Measurements from ENCODE around the gene NPEPL1. TPM values are rescaled to one million over a fixed set of nuclear protein-coding genes. Genes with fewer than 3 reads are reported as not detected.

The NPEPL1 gene
- total and polyA plus RNA-seq, 10 of the 15 experiments (the other 5 are each of a cell fraction or from before 2014, with no cell fraction given), result 0.08 to 21.3 (median 10.2) TPM

DNA sequence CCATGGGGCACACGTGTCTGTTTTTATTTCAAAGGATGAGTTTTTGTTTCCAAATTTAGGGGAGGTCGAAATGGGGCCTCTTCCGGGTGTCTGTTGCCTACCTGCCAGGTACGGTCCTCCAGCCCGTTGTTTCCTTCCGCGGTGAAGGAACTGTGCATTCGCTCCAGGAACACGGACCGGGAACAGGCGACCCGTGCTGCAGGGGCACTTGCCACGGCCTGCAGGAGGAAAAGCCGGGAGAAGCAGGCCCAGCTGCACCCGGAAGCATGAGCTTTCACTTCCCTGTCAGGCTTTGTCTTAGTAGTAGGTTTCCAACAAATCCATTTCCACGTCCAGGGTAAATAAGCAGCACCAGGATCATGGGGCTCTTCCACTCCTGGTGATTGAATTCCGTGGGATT is 17.0 kb upstream of the NPEPL1 start:
- Histone ChIP-seq H4K20me1 (ENCODE audit: control insufficient read depth, insufficient read depth) (no peaks in the 10 kb centered on the region), H2AFZ (ENCODE audit: control insufficient read depth, low read depth, low read length) (no peak overlapping the region), H3K9me3 (replicated peaks; ENCODE audit: control insufficient read depth, insufficient read depth, low read length) (no peaks in the 10 kb centered on the region), H3K4me3 (no peak overlapping the region), H3K79me2 (ENCODE audit: control insufficient read depth, insufficient read depth, low read length) (no peaks in the 10 kb centered on the region), H3K36me3 (ENCODE audit: control insufficient read depth in 2 of 2, insufficient read depth in 2 of 2, low read length in 1 of 2) (peaks cover 14 to 27% of the 10 kb centered on the region in 2 experiments), H3K4me1 (ENCODE audit: control insufficient read depth, insufficient read depth, low read length) (no peaks in the 10 kb centered on the region), H3K27ac (ENCODE audit: control insufficient read depth, insufficient read depth) (no peak overlapping the region), H3K4me2 (ENCODE audit: control insufficient read depth, insufficient read depth) (no peak overlapping the region), H3K9ac (ENCODE audit: control insufficient read depth, insufficient read depth, low read length) (no peak overlapping the region), H3K27me3 (replicated peaks in 1 of 2; ENCODE audit: control insufficient read depth in 2 of 2, insufficient read depth in 2 of 2, low read length in 1 of 2) (no peaks in the 10 kb centered on the region)
- intact Hi-C loops (cut with micrococcal nuclease; ENCODE audit: unreplicated experiment) (no loop called here), in situ Hi-C loops (cut with MboI) (loop anchor here (25.0 kb wide), 1 partner anchor 438 kb away; the partner anchor contains the start of gene ANKRD60)
- no peak for ATAC-seq
- CTCF ChIA-PET, result no interaction called here
- 94% methylated on average over 17 of the region's 17 CpGs for WGBS (ENCODE audit: insufficient coverage, insufficient replicate concordance, low lambda C conversion rate, missing lambda C conversion rate)
- no peak for TF ChIP-seq POLR2AphosphoS2 (IDR thresholded peaks at IDR 0.05; ENCODE audit: low read depth, low read length)
- TF ChIP-seq PAX8 (IDR thresholded peaks at IDR 0.05), result no peak
- TF ChIP-seq BACH1 (IDR thresholded peaks at IDR 0.05; ENCODE audit: borderline replicate concordance), result no peak
- no peak for TF ChIP-seq SMC3 (IDR thresholded peaks at IDR 0.05; ENCODE audit: borderline replicate concordance, low read length)
- TF ChIP-seq HDAC6 (IDR thresholded peaks at IDR 0.05; ENCODE audit: unreplicated experiment), result no peak
- TF ChIP-seq, protein P1, sequence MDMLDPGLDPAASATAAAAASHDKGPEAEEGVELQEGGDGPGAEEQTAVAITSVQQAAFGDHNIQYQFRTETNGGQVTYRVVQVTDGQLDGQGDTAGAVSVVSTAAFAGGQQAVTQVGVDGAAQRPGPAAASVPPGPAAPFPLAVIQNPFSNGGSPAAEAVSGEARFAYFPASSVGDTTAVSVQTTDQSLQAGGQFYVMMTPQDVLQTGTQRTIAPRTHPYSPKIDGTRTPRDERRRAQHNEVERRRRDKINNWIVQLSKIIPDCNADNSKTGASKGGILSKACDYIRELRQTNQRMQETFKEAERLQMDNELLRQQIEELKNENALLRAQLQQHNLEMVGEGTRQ (IDR thresholded peaks at IDR 0.05; ENCODE audit: borderline replicate concordance, low read depth, low read length), result no peak
- no peak for TF ChIP-seq HDAC2 (IDR thresholded peaks at IDR 0.05)
- no peak for TF ChIP-seq CEBPB (IDR thresholded peaks at IDR 0.05; ENCODE audit: borderline replicate concordance in 1 of 2, low read depth in 2 of 2, low read length in 2 of 2)
- TF ChIP-seq, protein P2, sequence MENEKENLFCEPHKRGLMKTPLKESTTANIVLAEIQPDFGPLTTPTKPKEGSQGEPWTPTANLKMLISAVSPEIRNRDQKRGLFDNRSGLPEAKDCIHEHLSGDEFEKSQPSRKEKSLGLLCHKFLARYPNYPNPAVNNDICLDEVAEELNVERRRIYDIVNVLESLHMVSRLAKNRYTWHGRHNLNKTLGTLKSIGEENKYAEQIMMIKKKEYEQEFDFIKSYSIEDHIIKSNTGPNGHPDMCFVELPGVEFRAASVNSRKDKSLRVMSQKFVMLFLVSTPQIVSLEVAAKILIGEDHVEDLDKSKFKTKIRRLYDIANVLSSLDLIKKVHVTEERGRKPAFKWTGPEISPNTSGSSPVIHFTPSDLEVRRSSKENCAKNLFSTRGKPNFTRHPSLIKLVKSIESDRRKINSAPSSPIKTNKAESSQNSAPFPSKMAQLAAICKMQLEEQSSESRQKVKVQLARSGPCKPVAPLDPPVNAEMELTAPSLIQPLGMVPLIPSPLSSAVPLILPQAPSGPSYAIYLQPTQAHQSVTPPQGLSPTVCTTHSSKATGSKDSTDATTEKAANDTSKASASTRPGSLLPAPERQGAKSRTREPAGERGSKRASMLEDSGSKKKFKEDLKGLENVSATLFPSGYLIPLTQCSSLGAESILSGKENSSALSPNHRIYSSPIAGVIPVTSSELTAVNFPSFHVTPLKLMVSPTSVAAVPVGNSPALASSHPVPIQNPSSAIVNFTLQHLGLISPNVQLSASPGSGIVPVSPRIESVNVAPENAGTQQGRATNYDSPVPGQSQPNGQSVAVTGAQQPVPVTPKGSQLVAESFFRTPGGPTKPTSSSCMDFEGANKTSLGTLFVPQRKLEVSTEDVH (IDR thresholded peaks at IDR 0.05; ENCODE audit: low read depth, partially characterized antibody), result no peak
- TF ChIP-seq, protein P3, sequence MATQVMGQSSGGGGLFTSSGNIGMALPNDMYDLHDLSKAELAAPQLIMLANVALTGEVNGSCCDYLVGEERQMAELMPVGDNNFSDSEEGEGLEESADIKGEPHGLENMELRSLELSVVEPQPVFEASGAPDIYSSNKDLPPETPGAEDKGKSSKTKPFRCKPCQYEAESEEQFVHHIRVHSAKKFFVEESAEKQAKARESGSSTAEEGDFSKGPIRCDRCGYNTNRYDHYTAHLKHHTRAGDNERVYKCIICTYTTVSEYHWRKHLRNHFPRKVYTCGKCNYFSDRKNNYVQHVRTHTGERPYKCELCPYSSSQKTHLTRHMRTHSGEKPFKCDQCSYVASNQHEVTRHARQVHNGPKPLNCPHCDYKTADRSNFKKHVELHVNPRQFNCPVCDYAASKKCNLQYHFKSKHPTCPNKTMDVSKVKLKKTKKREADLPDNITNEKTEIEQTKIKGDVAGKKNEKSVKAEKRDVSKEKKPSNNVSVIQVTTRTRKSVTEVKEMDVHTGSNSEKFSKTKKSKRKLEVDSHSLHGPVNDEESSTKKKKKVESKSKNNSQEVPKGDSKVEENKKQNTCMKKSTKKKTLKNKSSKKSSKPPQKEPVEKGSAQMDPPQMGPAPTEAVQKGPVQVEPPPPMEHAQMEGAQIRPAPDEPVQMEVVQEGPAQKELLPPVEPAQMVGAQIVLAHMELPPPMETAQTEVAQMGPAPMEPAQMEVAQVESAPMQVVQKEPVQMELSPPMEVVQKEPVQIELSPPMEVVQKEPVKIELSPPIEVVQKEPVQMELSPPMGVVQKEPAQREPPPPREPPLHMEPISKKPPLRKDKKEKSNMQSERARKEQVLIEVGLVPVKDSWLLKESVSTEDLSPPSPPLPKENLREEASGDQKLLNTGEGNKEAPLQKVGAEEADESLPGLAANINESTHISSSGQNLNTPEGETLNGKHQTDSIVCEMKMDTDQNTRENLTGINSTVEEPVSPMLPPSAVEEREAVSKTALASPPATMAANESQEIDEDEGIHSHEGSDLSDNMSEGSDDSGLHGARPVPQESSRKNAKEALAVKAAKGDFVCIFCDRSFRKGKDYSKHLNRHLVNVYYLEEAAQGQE (IDR thresholded peaks at IDR 0.05; ENCODE audit: low read depth, low read length), result no peak
- TF ChIP-seq CBFB (IDR thresholded peaks at IDR 0.05; ENCODE audit: low read depth), result no peak
- no peak for TF ChIP-seq DPF2 (IDR thresholded peaks at IDR 0.05)
- TF ChIP-seq EZH2 (IDR thresholded peaks at IDR 0.05; ENCODE audit: borderline replicate concordance, control insufficient read depth, low read depth, low read length), result no peak
- no peak for TF ChIP-seq SMAD1 (IDR thresholded peaks at IDR 0.05; ENCODE audit: low read depth, partially characterized antibody)
- TF ChIP-seq ZNF384 (IDR thresholded peaks at IDR 0.05; ENCODE audit: borderline replicate concordance, low read depth, low read length), result no peak
- no peak for DNase-seq (ENCODE audit: low read depth, low spot score)
- SMC1A ChIA-PET (ENCODE audit: uncharacterized antibody, unreplicated experiment), result no interaction called here
- RAD21 ChIA-PET (ENCODE audit: unreplicated experiment), result no interaction called here
- no peak for FAIRE-seq
- POLR2A ChIA-PET, result no interaction called here
- BruUV-seq (replicated peaks), result no TSS peak

Measured in GM12878 (cell line).